ENCODE measurements around the gene NEUROG3.

NEUROG3 gene

GRCh38 chr10:69573056-69573806, at the start of gene NEUROG3:
NEUROG3 (minus strand) TSS chr10:69573422; CDS start chr10:69573043, 379 bp downstream.
- no peak for DNase-seq

GRCh38 chr10:69620625-69621024, 47.4 kb upstream of the NEUROG3 start:
- no peak for DNase-seq

DNA sequence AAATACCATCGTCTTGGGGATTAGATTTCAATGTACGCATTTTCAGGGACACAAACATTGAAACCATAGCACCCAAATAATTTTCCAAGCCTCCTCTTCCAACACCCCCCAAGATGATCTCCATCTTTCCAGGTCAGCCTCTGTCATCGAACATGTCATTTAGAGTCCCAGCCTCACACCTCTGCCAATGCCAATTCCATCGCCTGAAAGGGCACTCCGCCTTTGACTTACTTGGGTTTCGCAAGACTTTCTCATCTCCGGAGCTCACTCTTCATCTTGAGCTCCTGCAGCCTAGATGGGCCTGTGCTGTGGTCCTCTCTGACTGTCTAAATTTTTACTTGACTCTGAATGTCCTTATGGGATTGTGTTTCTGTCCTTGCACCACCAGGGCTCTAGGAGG, 46.4 kb upstream of the NEUROG3 start:
- DNase-seq: no peak

GRCh38 chr10:69618746-69619145, 45.5 kb upstream of the NEUROG3 start:
- no peak for DNase-seq

- DNase-seq: no peak
Observed at GRCh38 chr10:69616358-69616757, 43.1 kb upstream of the NEUROG3 start.

DNA sequence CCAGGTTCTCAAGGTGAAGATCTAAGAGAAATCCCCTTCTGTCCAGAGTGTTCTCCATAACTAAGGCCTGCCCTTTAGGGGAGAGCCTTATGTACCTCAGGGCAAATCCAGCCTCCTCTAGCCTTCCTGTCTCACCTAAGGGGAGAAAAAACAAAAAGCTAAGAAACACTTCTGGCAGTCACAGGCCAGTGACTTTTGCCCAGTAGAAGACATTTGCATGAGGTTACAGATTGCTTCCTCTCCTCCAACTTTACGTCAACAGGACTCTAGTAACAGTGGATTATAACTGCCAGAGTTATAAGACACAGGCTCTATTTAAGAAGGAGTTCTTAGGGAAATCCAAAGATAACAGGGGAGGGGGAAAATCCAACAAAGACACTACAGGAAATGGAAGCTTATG, 40.9 kb upstream of the NEUROG3 start:
- DNase-seq: no peak

DNA sequence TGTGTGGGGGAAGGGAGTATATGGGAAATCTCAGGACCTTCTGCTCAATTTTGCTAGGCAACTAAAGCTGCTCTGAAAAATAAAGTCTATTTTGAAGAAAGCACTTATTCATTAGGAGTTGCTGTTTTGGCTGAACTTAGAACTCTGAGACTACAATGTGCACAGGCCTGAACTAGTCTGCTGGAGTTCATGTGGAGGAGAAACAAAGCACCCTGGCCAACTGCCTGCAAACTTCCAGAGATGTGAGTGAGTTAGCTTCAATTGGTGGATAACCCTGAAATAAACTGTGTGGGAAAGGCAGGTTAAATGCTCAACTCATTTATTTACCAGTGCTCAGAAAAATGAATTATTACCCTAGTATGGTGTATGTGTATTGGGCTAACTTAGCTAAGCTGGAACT, 39.5 kb upstream of the NEUROG3 start:
- DNase-seq: no peak

DNA sequence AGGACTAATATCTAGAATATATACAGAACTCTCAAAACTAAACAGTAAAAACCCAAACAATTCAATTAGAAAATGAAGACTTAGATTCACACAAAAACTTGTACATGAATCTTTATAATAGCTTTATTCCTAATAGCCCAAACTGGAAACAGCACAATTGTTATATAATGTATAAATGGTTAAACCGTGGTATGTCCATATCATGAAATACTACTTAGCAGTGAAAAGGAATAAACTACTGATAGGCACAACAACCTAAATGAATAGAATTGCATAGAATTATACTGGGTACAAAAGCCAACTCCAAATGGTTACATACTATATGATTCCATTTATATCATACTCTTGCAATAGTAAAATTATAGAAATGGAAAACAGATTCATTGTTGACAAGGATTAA, 35.9 kb upstream of the NEUROG3 start:
- DNase-seq: no peak

- DNase-seq: no peak
Observed at GRCh38 chr10:69600761-69601330, 27.6 kb upstream of the NEUROG3 start.

GRCh38 chr10:69588358-69588757, 15.1 kb upstream of the NEUROG3 start:
- no peak for DNase-seq

GRCh38 chr10:69584624-69585023, 11.4 kb upstream of the NEUROG3 start:
- no peak for DNase-seq

DNA sequence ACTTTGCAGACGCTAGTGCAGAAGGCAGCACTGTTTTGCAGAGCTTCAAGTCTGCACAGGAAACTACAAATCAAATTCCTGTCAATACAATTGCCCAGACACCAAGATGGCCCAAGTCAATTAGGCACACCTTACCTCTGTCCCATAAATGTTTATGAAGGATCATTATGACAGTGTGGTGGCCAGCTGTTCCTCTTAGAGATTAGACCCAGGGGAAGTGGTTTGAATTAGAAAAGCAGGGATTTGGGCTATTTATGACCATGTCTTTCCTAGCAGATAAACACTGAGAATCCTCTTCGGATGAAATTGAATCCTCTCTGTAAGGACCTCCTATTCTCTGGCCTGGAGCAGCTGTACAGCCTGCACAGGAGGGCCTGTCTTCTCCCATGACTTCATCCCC, 9.9 kb upstream of the NEUROG3 start:
- DNase-seq: no peak

- no peak for DNase-seq
Observed at GRCh38 chr10:69580435-69580834, 7.2 kb upstream of the NEUROG3 start.

- DNase-seq: no peak
Observed at GRCh38 chr10:69579464-69580060, 6.3 kb upstream of the NEUROG3 start.

GRCh38 chr10:69578508-69578991, 5.3 kb upstream of the NEUROG3 start:
- no peak for DNase-seq

GRCh38 chr10:69577268-69578232, 4.3 kb upstream of the NEUROG3 start:
- no peak for DNase-seq

DNA sequence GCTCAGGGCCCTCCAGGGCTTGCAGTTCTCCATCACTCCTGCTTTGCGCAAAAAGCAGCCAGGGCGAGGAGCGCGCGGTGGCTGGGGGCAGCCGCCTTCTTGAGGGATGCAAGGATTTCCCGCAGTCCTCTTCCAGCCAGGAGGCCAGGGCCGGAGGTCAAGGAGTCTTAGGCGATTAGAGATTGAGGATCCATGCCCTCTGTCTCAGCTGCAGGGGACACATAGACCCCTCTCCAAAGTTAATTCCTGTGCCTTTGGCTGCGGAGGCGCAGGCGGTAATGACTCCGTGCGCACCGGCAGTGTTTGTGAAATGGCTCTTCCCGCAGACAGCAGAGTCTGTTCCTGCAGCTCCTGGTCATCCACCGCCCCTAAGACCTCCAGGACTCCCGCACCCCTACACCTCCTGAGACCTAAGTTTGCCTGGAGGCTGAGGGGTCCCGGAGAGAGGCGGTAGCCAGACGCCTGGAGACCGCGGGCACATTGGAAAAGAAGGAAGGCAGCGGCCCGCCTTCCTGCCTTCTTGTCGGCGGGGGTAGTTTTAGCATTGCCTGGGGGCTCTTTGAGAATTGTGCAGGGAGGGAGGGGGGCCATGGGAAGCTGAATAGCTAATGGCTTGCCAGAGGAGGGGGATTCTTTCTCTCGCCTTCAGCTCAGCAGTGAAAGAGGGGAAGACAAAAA, 3.3 kb upstream of the NEUROG3 start:
- no peak for DNase-seq

DNA sequence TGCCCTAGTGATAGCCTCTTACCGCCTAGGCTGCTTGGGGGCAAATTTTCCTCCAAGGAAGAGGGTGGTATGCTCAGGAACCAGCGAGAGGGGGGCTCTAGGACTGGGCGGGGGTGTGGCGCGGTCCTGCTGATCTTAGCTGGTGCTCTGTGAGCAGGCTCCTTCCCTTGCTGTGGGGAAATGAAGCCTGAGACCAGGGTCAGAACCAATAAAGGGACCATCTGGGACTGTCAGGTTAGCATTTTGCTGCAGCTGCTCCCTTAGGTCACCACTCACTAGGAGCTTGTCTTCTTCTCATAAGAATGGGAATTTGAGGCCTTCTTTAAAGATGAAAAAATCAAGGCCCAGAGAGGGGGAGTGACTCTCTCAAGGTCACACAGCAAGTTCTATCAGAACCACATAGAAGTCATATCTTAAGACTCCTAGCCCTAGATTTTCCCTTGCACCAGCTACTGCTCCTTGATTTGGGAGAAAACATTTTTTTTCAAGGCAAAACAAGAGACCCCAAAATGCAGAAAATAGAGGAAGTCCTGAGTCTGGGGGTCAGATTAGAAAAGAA, 2.0 kb upstream of the NEUROG3 start:
- no peak for DNase-seq

DNA sequence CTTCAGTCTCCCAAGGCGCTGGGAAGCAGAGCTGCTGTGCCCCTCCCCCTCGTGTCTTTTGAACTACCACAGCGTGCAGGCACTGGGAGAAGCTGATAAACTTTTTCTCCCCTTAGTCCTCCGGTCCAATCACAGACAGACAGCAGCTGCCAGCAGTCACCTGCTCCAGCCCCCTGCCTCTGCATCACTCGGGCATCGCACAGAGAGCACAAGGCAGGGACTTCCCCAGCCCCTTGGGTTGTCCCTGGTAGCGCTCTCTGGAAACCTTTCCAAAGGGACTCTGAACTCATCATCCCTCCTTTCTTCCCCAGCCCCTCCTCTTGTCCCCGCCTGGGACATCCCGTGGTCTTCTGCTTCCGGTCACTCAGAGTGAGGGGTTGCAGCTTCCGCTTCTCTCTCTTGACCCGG, 1.4 kb upstream of the NEUROG3 start:
- DNase-seq: no peak

- DNase-seq: no peak
Observed at GRCh38 chr10:69572159-69573055, 815 bp downstream of the NEUROG3 start.

DNA sequence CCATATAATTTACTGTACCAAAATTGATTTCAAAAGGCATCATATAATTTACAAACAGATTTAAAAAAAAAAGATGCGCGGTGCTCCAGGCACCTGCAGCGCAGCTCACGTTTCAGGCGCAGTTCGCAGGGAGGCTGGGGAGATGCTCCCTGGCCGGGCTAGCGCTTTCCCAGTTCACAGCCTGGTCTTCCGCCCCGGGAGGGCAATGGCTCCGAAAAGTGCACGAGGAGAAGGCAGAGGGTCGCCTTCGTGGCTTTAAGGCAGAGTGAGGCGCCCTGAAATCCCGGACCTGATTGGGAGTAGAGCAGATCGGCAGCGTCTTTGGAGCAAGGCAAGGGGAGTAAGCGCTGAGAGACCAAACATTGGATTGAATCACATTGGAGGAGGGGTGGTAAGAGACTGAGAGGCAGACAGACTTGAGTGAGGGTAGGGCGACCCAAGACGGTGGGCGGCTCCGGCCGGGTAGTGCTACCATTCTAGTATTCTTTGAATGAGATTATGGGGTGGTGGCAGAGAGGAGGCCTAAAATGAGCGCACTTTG, 1.5 kb downstream of the NEUROG3 start:
- DNase-seq: no peak

Measured in CD4-positive, alpha-beta T cell treated with Interleukin-15 for 1 hour (primary cell).